Mononuclear cell (primary cell): ENCODE data around the gene KXD1. TPM values are rescaled to one million over a fixed set of nuclear protein-coding genes. Genes with fewer than 3 reads are reported as not detected.

Source experiments
- H3K27me3 ChIP-seq: 2 replicates; pipeline ENCODE4 v1.6.0; 2011; ENCODE audit warnings: low read length, control low read depth; ENCODE audit not compliant: insufficient read depth
- H3K4me1 ChIP-seq: 2 replicates; pipeline ENCODE4 v1.5.1; 2011; ENCODE audit warnings: mild to moderate bottlenecking, low read length, control low read depth; ENCODE audit not compliant: insufficient read depth
- H3K4me3 ChIP-seq: 2 replicates; pipeline ENCODE4 v1.5.1; 2011; ENCODE audit warnings: mild to moderate bottlenecking, low read length, moderate library complexity
- H3K9me3 ChIP-seq: 2 replicates; pipeline ENCODE4 v1.5.1; 2011; ENCODE audit warnings: low read depth, mild to moderate bottlenecking, control low read depth, low read length
- total RNA-seq: library from RNA; depleted of rRNA; stranded (reverse); fragments of >200 nt; gene quantifications from one replicate; pipeline ENCODE4 v1.2.3, GENCODE V29; 2012

Gene KXD1
- total RNA-seq, 1 donor, result 70.5 TPM

DNA sequence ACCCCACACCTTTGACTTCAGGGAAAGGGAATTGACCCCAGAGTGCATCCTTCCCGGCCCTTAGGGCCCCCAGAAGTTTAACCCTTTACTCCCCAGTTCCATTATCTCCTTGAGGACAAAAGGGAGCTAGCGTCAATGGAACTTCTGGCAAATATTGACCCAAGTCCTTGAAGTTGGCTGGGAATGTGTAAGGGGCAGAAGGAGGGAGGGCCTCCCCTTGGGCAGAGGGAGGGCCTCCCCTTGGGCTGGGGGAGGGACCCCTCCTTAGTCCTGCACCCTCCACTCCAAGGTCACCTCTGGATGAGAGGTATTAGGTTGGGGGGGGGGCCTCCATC, 52.0 kb downstream of the KXD1 start:
- Histone ChIP-seq H3K4me1 (peaks cover 16% of the 10 kb centered on the region), H3K27me3 (peaks cover 74% of the 10 kb centered on the region), H3K9me3 (no peaks in the 10 kb centered on the region), H3K4me3 (no peak overlapping the region)

DNA sequence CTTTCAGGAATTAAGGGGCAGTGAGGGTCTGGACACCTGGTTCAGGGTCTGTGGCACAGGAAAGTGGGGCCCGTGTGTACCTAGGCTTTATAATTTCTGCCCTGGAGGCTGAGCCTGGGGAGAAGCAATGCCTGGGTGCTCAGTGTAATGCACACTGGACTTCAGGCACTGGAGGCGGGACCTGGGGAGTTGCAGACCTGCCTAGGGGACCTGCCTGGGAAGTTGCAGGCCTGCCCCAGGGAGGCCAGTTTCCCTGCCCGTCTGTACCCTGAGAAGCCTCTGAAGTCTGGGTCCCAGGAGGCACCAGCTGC, 52.5 kb downstream of the KXD1 start:
- Histone ChIP-seq H3K27me3 (peaks cover 72% of the 10 kb centered on the region), H3K4me1 (peaks cover 16% of the 10 kb centered on the region), H3K4me3 (no peak overlapping the region), H3K9me3 (no peaks in the 10 kb centered on the region)

- H3K4me3 ChIP-seq, result no peak overlapping the region
- peaks cover 16% of the 10 kb centered on the region for H3K4me1 ChIP-seq
- peaks cover 69% of the 10 kb centered on the region for H3K27me3 ChIP-seq
- no peaks in the 10 kb centered on the region for H3K9me3 ChIP-seq
Measured at GRCh38 chr19:18610556-18611326, 53.1 kb downstream of the KXD1 start.

GRCh38 chr19:18611327-18612050, 53.8 kb downstream of the KXD1 start:
- Histone ChIP-seq H3K4me1 (peaks cover 16% of the 10 kb centered on the region), H3K4me3 (no peak overlapping the region), H3K27me3 (peaks cover 72% of the 10 kb centered on the region), H3K9me3 (no peaks in the 10 kb centered on the region)

DNA sequence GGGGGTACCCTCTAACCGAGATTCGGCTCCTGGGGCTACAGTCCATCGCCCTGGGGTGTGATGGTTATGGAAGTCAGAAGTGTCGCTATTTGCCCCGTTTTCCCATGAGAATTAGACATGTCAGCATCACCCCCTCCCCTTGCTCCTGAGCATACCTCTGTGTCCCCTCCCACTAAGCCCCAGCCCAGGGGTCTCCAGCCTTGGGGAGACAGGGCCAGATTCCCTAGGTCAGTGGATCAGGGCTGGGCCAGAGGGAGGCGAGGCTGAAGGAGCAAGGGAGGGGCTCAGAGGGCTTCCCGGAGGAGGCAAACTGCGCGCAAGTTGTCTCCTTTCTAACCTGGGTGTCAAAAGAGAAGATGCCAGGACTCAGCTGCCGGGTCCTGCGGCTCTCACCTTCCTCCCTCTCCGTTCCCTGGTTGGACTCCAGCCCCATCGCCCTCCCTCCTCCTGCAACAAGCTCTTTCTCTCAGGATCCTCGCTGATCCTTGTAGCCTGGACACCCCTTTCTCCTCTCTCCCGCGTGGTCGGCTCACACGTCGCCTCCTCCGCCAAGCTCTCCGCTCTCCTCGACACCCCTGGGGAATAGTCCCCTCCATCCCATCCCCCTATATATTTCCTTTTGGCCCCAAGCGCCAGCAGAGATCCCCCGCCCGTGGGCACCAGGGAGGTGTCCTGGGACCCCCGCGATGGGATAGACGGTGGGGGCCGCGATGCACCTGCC, 54.5 kb downstream of the KXD1 start:
- Histone ChIP-seq H3K27me3 (peaks cover 72% of the 10 kb centered on the region), H3K9me3 (no peaks in the 10 kb centered on the region), H3K4me3 (no peak overlapping the region), H3K4me1 (peaks cover 16% of the 10 kb centered on the region)

- H3K27me3 ChIP-seq, result peaks cover 65% of the 10 kb centered on the region
- H3K9me3 ChIP-seq, result no peaks in the 10 kb centered on the region
- H3K4me3 ChIP-seq, result no peak within 1 kb of the TSS
- H3K4me1 ChIP-seq, result peaks cover 9% of the 10 kb centered on the region
Measured at GRCh38 chr19:18612772-18613588, 55.3 kb downstream of the KXD1 start, which contains the start of gene TMEM59L. Gene TMEM59L (plus strand): TSS chr19:18612870. CDS start chr19:18612959, 89 bp downstream.

DNA sequence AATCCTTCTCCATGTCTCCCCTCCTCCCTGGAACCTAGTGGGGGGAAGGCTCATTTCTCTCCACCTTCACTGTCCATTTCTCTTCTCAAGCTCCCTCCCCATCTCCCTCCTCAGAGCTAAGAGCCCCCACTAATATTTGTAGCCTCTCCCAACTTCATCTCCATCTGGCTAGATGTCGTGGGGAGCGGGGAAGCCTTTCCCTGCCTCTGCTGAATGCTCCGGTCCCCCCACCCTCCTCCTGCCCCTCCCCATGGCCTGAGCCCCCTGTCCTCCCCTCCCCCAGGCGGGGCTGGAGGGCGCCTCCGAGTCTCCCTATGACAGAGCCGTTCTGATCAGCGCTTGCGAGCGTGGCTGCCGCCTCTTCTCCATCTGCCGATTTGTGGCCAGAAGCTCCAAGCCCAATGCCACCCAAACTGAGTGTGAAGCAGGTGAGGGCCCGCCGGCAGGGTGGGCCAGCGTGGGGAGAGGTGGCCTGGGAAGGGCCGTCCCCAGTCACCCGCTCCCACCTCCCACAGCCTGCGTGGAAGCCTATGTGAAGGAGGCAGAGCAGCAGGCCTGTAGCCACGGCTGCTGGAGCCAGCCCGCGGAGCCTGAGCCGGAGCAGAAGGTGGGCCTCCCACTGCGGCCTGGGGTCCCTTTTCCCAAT, 56.0 kb downstream of the KXD1 start:
- H3K4me3 ChIP-seq, result no peak overlapping the region
- peaks cover 57% of the 10 kb centered on the region for H3K27me3 ChIP-seq
- H3K4me1 ChIP-seq, result peaks cover 9% of the 10 kb centered on the region

DNA sequence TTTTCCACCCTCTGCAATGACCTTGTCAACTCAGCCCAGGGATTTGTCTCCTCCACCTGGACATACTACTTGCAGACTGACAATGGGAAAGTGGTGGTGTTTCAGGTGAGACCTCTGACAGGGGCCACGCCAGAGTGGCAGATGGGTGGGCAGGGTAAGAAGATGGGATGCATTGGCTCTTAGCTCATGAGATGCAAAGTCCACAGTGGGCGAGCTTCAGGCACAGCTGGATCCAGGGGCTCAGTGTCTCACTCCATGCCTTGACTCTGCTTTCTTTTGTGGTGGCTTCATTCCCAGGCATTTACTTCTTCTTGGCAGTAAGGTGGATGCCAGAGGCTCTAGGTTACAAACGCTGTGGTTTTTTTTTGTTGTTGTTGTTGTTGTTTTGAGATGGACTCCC, 58.4 kb downstream of the KXD1 start:
- peaks cover 9% of the 10 kb centered on the region for H3K4me1 ChIP-seq
- peaks cover 37% of the 10 kb centered on the region for H3K27me3 ChIP-seq
- H3K9me3 ChIP-seq, result no peaks in the 10 kb centered on the region
- H3K4me3 ChIP-seq, result no peak overlapping the region

More for the DNA sequence above, 56.0 kb downstream of the KXD1 start:
- no peaks in the 10 kb centered on the region for H3K9me3 ChIP-seq

- peaks cover 24% of the 10 kb centered on the region for H3K27me3 ChIP-seq
Measured at GRCh38 chr19:18617562-18617961, 59.9 kb downstream of the KXD1 start.

DNA sequence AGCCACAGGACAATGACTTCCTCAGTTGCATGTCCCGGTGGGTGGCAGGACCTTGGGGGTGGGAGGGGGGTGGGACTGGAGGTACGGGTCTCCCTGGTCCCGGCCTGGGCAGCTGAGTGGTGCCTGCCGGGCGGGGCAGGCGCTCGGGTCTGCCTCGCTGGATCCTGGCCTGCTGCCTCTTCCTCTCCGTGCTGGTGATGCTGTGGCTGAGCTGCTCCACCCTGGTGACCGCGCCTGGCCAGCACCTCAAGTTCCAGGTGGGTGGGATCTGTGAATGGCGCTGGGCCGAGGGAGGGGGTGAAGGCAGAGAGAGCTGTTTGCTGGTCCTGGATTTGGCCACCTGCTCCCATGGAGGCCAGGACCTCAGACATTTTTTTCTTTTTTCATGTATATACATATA, 60.6 kb downstream of the KXD1 start:
- H3K4me3 ChIP-seq, result no peak overlapping the region
- no peaks in the 10 kb centered on the region for H3K9me3 ChIP-seq
- H3K27me3 ChIP-seq, result peaks cover 21% of the 10 kb centered on the region
- no peaks in the 10 kb centered on the region for H3K4me1 ChIP-seq

More at GRCh38 chr19:18617562-18617961, 59.9 kb downstream of the KXD1 start:
- H3K9me3 ChIP-seq, result no peaks in the 10 kb centered on the region
- no peak overlapping the region for H3K4me3 ChIP-seq
- H3K4me1 ChIP-seq, result no peaks in the 10 kb centered on the region

Other genes starting within 250 kb of the KXD1 start
- 62.4 TPM for gene LSM4, start 234.8 kb upstream of the KXD1 start, total RNA-seq
- 21.4 TPM for gene PGPEP1, start 217.3 kb upstream of the KXD1 start, total RNA-seq
- gene GDF15, start 171.7 kb upstream of the KXD1 start, total RNA-seq, result not detected
- gene LRRC25, start 160.2 kb upstream of the KXD1 start, total RNA-seq, result 32.7 TPM
- 46.2 TPM for gene SSBP4, start 138.5 kb upstream of the KXD1 start, total RNA-seq
- gene ISYNA1, start 119.7 kb upstream of the KXD1 start, total RNA-seq, result 7.8 TPM
- gene ELL, start 35.8 kb upstream of the KXD1 start, total RNA-seq, result 40.4 TPM
- 169 TPM for gene FKBP8, start 14.3 kb upstream of the KXD1 start, total RNA-seq
- 1,795 TPM for gene UBA52, start 14.0 kb downstream of the KXD1 start, total RNA-seq
- gene REX1BD, start 30.9 kb downstream of the KXD1 start, total RNA-seq, result 48.7 TPM
- 0.21 TPM for gene CRLF1, start 48.9 kb downstream of the KXD1 start, total RNA-seq
- not detected for gene TMEM59L, start 55.0 kb downstream of the KXD1 start, total RNA-seq
- 8.0 TPM for gene KLHL26, start 79.2 kb downstream of the KXD1 start, total RNA-seq
- gene CRTC1, start 125.8 kb downstream of the KXD1 start, total RNA-seq, result 4.3 TPM
- not detected for gene COMP, start 233.4 kb downstream of the KXD1 start, total RNA-seq